HG02678 (cell line): ENCODE measurements around the gene BBX.
"Not testable (repeated sequence)": the region's sequence is repeated elsewhere in the genome, so short reads cannot be mapped to it uniquely, and the experiment has no call there.

Source experiments
- ATAC-seq: cut with Tn5 transposase; IDR thresholded peaks from one replicate; pipeline ENCODE4 v1.9.1; 2021; ENCODE audit warnings: mild to moderate bottlenecking, moderate library complexity; ENCODE audit not compliant: unreplicated experiment

BBX gene

GRCh38 chr3:107833722-107834416 is 311.1 kb downstream of the BBX start:
- no peak for ATAC-seq

GRCh38 chr3:107835001-107835400 is 312.2 kb downstream of the BBX start:
- ATAC-seq, result not testable (repeated sequence)

GRCh38 chr3:107837895-107838612 is 315.3 kb downstream of the BBX start:
- ATAC-seq, result no peak

- no peak for ATAC-seq
These were observed 319.1 kb downstream of the BBX start for GRCh38 chr3:107841831-107842230.

GRCh38 chr3:107842940-107843339 is 320.2 kb downstream of the BBX start:
- no peak for ATAC-seq

DNA sequence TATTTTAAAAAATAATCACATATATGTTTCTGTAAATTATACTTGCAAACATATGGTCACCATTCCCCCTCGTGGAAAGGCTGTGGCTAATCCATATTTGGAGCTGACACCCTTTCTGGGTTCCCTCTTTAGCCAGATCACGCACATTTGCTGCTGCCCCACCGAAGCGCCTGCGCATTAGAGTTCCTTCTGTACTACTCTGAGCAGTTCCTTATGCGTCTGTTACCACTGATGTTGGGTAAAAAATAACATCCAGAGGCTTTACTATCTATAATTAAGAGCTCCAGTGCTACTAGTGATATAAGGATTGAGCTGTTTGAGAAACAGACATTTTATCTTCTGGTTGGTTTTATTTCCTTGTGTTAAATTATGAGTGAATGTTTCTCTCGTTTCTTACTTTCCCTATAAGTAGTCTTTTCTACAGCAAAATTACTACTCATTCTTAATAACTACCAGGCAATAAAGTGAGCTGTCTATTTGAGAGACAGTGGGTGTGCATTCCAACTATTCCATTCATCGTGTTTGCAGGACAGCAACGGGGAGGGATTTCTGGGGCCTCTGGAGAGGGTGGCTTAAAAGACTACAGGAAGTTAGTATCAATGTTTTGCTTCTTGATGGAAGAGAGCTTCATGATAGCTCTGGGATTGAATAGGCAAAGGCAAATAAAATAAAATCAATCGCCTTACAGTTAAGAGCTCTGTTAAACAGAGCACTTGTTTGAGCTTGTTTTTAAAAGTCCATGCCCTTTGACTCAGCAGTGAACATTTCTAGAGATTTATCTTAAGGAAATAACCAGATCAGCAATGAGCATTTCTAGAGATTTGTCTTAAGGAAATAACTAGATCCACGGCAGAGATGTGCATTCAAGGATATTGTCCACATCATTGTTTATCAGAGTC is 322.9 kb downstream of the BBX start:
- no peak for ATAC-seq

GRCh38 chr3:107846279-107846852 is 323.6 kb downstream of the BBX start:
- no peak for ATAC-seq

GRCh38 chr3:107847791-107848190 is 325.0 kb downstream of the BBX start:
- no peak for ATAC-seq

DNA sequence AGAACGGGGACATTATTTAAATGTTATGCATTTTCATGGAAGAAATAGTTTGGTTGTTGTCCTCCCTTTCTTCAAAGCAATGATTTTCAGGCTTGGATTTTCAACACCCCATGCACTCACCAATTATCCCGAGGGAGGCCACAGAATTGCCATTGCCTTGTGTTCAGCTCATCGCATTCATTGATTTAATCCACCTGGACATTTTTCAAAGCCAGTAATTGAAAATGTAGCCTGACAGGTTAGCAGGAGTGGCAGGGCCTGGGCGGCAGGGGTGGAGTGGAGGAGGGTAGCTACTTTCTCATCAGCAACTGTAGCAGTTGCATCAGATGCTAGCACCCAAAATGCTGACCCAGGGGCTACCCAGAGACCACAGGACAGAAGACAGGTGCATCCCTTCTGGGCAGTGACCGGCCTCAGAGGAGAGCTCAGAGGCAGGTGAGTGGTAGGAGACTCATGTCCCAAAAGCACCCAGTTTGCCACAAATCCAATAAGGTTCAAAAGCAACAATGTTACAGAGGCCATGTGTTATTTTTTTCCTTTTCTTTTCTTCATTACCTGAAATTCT is 325.7 kb downstream of the BBX start:
- no peak for ATAC-seq

GRCh38 chr3:107850681-107851080 is 327.9 kb downstream of the BBX start:
- no peak for ATAC-seq

DNA sequence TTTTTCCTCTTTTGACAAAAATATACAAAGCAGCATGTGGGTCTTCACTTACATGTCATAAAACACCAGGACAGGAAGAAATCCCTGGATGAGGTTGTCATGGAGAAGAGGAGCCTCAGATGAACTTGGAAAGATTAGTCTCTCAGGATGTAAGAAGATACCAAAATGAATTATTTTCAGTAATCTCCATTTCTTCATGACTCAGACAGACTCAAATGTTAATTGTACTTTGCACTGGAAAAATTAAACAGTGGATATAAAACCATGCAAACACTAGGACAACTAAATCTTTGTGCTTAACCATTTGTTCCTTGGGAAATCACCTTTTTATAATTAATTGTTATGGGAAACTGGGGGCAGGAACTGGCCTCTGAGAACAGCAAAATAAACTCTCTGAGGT is 331.1 kb downstream of the BBX start:
- ATAC-seq, result no peak

DNA sequence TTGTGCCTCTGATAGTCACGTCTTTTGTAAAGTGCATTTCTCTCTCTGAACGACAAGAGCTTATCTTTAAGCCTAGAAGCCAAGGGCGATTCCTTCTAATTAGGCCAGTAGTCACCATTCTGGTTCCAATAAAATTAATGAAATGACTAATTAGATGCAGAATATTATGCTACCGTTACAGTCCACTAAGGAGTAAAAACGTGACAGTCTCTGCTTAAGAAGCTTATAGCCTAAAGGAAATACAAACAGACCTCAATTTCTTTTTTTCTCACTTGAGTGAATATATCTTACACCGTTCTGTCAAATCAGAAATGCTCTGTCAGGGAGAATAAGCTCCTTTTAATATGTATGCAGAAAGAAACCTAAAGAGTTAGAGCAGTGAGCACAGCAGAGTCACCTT is 332.0 kb downstream of the BBX start:
- ATAC-seq, result no peak

GRCh38 chr3:107855710-107856109 is 332.9 kb downstream of the BBX start:
- ATAC-seq, result peak; percentile 47

DNA sequence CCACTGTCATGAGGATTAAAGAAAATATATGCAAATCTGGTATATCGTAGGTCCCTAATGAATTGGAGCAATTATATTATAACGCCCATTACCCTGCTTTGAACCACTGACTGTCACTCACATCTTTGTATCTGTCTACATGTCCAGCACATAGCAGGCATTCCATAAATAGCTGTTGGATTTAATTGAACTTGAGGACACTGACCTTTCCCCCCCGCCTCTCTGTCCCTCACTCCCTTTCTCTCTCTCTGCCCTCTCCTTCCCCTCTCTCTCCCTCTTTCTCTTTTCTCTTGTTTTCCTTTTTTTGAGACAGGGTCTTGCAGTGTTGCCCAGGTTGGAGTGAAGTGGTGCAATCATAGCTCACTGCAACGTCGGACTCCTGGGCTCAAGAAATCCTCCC is 335.1 kb downstream of the BBX start:
- no peak for ATAC-seq

- ATAC-seq, result no peak
These were observed 336.1 kb downstream of the BBX start for GRCh38 chr3:107858876-107859275.
